ENCODE measurements around the gene VPS54.

GRCh38 chr2:64014628-64015027 is 4.6 kb downstream of the VPS54 start:
- TF ChIP-seq ELF4 (IDR thresholded peaks at IDR 0.05) (no peak), ZNF384 (IDR thresholded peaks at IDR 0.05) (no peak), CTBP1 (IDR thresholded peaks at IDR 0.05; ENCODE audit: borderline replicate concordance) (no peak), LEF1 (IDR thresholded peaks at IDR 0.05; ENCODE audit: borderline replicate concordance) (no peak), BHLHE40 (IDR thresholded peaks at IDR 0.05; ENCODE audit: borderline replicate concordance) (no peak)
